HG02610 (cell line): Measurements from ENCODE around the gene DNAH6.

Experiments
- ATAC-seq: cut with Tn5 transposase; IDR thresholded peaks from one replicate; pipeline ENCODE4 v1.9.1; 2021; ENCODE audit warnings: mild to moderate bottlenecking, moderate library complexity; ENCODE audit not compliant: unreplicated experiment

DNAH6 gene

GRCh38 chr2:84686783-84687476 lies 170.6 kb downstream of the DNAH6 start:
- no peak for ATAC-seq

- ATAC-seq: no peak
These were observed 171.3 kb downstream of the DNAH6 start for GRCh38 chr2:84687498-84688149.

DNA sequence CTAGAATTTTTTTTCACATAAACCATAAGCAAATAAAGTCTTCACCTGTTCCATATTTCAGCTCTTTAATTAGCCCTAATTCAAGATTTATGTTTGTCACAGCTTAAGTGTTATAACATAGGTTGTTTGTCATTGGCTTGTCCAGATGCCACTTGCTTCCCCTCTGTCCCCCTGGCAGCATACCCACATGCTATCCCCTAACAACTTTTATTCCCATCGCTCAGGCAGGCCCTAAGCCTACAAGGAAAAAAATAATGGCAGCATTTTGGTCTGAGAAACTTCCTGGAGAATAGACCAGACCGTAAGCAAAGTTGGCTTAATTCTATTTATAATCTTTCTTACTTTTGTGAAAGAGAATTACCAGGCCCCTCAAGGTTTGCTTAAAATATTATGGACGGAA lies 173.9 kb downstream of the DNAH6 start:
- no peak for ATAC-seq

- ATAC-seq: no peak
These were observed 177.9 kb downstream of the DNAH6 start for GRCh38 chr2:84694088-84694622.

- no peak for ATAC-seq
These were observed 181.6 kb downstream of the DNAH6 start for GRCh38 chr2:84697895-84698294.

- ATAC-seq: no peak
These were observed 183.7 kb downstream of the DNAH6 start for GRCh38 chr2:84700006-84700405.

DNA sequence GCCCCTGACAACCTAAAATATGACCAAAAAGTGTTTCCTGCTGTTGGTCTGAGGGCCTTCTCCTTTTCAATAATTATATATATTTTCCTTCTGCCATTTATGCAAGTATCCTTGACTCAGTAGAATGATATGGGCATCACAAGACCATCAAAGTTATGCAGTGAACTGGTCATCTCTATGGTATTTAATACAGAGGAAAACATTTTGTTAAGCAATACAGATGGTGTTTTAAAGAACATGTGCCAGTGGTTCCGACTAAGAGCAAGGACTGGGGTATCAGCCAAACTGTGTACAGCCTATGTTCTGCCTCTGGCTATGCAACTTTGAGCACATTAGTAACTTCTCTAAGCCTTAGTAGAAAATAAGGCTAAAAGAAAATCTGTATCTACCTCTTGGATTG lies 185.6 kb downstream of the DNAH6 start:
- ATAC-seq: no peak

- no peak for ATAC-seq
These were observed 186.6 kb downstream of the DNAH6 start for GRCh38 chr2:84702941-84703340.

- no peak for ATAC-seq
These were observed 187.5 kb downstream of the DNAH6 start for GRCh38 chr2:84703831-84704230.

DNA sequence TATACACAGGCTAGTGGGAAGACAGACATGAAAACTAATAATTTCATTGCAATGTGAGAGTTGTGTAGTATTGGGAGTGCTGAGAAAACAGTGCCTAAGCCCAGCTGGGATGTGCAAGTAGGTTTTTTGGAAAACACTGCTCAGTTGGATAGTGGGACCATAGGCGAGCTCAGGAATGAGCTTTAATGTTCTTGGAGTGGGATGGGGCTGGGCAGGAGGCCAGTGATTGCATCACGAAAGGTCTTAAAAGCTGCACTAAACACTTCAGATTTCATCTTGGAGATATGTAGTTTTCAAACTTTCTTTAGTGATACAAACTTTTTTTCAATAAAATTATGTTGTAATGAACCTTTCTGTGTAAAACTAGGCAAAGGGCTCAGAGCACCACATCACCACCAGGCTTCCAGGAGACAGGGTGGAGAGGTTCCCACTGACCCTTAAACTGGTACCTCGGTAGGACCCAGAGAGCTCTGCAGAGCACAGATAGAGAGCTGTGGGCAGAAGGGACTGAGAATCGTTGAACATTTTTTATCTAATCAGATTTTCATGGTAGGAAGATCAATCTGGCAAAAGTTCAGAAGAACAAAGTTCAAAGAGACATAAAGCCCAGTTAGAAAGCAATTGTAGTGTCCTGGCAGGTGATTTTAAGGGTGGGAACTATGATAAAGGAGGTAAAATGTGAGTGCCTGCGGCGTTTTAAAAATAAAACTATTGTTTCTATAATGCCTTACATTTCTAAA lies 188.4 kb downstream of the DNAH6 start:
- no peak for ATAC-seq

DNA sequence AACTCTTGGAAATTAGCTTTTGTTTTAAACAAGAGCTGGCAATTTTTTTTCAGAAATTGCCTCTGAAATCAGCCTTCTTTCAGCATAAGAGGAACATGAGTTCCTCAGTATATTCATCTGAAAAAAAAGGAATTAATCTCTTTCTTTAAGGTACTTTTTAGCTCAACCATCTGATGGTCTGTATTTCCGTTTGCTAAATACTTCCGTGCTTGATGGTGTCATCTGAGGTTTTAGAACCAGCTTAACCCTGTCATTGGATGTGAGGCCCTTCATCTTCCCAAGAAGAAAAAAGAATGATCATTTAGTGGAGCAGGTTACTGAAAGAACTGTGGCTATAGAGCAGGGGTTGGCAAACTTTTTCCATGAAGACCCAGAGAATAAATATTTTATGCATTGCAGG lies 189.6 kb downstream of the DNAH6 start:
- no peak for ATAC-seq

DNA sequence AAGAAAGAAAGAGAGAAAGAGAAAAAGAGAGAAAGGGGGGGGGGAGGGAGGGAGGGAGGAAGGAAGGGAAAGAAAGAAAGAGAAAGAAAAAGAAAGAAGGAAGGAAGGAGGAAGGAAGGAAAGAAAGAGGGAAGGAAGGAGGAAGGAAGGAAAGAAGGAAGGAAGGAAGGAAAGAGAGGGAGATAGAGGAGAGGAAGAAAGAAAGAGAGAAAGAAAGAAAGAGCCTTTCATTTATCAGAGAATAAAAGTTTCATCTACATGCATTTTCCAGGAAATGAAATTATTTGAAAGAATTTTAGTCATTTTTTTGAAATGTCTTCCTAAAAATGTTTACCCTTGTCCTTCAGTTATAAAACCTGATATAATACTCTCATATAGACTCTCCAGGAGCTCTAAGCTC lies 192.1 kb downstream of the DNAH6 start:
- ATAC-seq: no peak

DNA sequence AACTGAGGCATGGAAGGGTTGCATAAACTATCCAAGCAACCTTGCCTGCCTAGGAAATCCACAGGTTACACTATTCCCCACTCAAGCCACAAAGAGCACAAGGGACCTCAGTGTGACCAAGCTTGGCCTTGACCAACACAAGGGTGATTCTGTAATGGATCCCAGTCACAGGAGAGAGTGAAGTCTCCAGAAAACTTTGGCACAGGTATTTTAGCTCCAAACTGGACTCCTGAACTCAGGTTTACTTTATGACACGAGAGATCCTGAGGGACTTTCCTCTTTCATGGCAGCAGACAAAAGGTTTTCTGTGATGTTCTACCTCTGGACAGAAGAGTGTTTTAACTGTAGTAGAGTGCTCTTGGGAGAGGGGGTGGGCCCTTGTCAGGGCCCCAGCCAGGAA lies 195.4 kb downstream of the DNAH6 start:
- no peak for ATAC-seq

GRCh38 chr2:84713441-84713840 lies 197.1 kb downstream of the DNAH6 start:
- ATAC-seq: no peak

DNA sequence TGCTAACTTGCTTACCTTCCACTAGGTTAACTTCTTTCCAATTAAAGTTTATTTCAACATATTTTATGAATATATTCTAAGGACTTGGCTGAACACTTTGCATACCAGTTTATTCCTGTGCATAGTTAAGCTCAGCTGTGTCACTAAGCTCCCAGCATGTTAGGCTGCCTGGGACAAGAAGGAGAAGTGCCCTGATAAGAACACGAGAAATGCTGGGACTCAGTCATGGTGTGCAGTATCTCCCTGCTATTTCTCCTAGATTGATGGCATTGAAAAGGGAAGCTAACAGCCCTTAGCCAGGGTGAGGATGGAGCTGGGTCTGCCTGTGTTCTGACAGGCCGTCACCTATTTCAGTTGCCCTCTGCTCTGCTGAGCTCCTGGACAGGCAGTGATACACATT lies 200.3 kb downstream of the DNAH6 start:
- ATAC-seq: no peak

DNA sequence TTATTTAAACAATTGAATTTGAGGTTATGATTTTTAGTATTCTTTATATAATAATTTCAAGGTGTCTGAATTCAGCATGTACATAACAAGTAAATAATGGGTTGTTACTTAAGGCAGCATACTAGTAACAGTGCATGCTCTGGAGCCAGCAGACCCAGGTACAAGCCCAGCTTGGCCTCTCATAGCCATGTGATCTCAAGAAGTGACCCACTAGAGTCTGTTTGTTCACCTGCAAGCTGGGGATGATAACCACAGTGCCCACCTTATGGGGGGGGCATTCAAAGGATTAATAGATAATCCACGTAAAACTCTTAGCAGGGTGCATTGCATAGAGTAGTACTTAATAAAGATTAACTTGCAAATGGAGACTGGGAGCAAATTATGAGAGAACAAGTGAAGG lies 201.0 kb downstream of the DNAH6 start:
- no peak for ATAC-seq

DNA sequence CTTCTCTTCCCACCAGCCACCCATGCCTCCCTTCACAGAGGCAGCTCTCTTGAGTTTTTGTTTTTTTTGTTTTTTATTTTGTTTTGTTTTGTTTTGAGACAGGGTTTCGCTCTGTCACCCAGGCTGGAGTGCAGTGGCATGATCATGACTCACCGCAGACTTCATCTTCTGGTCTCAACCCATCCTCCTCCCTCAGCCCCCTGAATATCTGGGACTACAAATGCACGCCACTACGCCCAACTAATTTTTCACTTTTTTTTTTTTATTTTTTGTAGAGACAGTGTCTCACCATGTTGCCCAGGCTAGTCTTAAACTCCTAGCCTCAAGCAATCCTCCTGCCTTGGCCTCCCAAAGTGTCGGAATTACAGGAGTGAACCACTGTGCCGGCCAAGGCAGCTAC lies 203.1 kb downstream of the DNAH6 start:
- ATAC-seq: no peak

GRCh38 chr2:84723831-84724230 lies 207.5 kb downstream of the DNAH6 start:
- ATAC-seq: no peak

DNA sequence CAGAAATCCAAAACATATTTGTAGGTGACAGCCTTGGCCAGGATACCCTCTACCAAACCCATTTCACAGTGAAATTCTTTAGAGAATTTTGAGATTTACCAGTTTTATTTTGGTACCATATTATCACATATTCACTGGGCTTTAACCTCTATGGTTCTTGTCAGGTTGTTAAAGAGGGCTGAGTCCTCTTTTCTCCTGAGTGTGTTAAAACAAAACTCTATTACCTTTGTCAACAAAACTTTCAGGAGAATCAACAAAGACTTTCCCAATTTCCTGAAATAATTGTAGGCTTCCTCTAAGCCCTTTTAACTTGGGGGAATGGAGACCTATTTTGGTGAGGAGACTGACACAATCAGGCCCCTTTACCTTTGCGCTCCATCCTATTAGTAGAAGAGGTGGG lies 209.4 kb downstream of the DNAH6 start:
- no peak for ATAC-seq

GRCh38 chr2:84727315-84727714 lies 211.0 kb downstream of the DNAH6 start:
- ATAC-seq: no peak

DNA sequence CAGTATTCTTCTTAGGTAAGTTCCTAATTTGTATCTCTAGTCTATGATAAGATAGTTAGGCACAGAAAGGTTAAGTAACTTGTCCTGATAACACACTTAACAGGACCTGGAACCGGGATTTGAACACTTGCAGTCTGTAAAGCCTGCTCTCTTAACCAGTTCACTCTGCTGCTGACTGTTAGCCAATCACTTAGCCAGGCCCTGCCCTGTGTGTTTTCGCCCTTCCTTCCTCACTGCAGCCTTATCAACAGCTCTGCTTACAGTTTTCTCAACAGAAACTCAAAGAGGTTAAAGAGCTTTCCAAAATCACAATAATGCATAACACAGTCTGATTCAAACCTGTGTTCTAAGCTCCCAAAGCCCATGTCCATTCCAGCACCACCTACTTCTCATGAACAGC lies 212.9 kb downstream of the DNAH6 start:
- no peak for ATAC-seq

DNA sequence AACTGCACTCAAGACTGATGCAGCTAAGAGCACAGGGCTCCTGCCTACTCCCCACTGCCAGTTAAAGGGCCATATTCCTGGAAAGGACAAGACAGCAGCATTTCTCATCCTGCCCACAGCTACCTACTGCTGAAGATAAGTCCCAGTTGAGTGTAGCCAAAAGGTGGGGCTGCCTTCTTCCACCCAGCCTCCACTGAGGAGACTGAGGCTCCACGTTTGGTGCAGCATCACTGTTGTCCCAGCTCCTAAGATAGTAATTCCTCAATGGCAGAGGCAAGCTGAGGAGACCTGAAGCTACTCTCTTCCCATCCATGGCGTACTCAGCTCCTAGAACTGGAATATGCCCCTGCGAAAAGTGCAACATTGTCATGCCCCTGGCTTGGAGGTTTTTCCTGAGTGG lies 214.9 kb downstream of the DNAH6 start:
- ATAC-seq: no peak
